Measurements from ENCODE around the gene COMMD7.
A peak's percentile ranks its signal among the peaks of the same experiment; 100 is the strongest.
"Not testable (repeated sequence)": the region's sequence is repeated elsewhere in the genome, so short reads cannot be mapped to it uniquely, and the experiment has no call there.

The COMMD7 gene

GRCh38 chr20:32765230-32765875, 22.1 kb upstream of the COMMD7 start:
- not testable (repeated sequence) for DNase-seq (ENCODE audit: low read depth in 2 of 2)

GRCh38 chr20:32764005-32764960, 21.0 kb upstream of the COMMD7 start:
- DNase-seq (ENCODE audit: low read depth in 2 of 2) = no peak

GRCh38 chr20:32763202-32764004, 20.1 kb upstream of the COMMD7 start:
- DNase-seq (ENCODE audit: low read depth in 2 of 2) = no peak

- no peak for DNase-seq (ENCODE audit: low read depth in 2 of 2)
Observed at GRCh38 chr20:32762754-32763201, 19.5 kb upstream of the COMMD7 start.

DNA sequence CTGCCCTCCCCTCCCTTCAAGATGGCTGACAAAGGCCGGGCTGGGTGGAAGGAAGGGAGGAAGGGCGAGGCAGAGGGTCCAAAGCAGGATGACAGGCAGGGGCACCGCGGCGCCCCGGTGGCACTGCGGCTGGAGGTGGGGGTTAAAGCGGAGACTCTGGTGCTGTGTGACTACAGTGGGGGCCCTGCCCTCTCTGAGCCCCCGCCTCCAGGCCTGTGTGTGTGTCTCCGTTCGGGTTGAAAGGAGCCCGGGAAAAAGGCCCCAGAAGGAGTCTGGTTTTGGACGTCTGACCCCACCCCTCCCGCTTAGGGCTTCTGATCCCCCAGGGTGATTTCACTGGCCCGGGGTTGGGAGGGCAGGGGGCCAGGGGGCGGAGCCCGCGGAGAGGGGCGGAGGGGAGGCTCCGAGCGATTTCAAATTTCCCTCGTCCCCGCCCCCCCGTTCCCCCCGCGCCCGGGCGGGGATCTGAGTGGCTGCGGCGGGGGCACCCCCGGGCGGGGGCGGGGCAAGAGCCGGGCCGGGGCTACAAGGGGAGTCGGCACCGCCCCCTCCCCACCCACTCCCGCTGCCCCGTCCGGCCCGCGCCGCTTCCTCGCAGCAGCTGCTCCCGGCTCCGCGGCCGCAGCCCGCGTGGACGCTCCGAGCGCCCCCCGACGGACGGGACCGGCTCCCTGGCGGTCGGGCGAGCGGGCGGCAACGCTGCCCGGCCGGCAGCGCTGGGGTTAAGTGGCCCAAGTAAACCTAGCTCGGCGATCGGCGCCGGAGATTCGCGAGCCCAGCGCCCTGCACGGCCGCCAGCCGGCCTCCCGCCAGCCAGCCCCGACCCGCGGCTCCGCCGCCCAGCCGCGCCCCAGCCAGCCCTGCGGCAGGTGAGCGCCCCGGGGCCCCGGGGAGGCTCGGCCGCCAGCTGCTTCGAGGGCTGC, 18.8 kb upstream of the COMMD7 start, which contains the start of gene DNMT3B:
Gene DNMT3B (plus strand): TSS at position 555 of the 923 bp plus-strand sequence. CDS start 17,939 bp downstream, outside the sequence.
- peak; percentile 34 to 76 for DNase-seq (ENCODE audit: low read depth in 2 of 2)

- no peak for DNase-seq (ENCODE audit: low read depth in 2 of 2)
Observed at GRCh38 chr20:32761417-32761830, 18.2 kb upstream of the COMMD7 start.

DNA sequence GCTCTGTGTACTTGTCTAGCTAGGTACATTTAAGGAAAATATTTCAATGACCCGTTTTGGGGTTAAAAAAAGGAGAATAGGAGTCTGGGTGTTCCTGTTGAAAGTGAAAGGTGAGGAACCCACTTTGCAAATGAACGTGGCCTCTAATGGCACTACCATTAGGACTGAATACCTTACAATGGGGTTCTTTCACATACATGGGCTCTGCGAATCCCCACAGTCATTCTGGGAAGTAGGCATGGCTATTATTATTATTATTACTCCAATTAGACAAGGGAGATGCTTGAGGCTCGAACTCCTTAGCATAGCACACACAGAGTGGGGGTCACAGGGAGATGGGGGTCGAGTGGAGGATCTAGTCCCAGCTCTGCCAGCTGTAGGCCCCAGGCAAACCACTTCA, 12.9 kb upstream of the COMMD7 start:
- no peak for DNase-seq (ENCODE audit: low read depth in 2 of 2)

DNA sequence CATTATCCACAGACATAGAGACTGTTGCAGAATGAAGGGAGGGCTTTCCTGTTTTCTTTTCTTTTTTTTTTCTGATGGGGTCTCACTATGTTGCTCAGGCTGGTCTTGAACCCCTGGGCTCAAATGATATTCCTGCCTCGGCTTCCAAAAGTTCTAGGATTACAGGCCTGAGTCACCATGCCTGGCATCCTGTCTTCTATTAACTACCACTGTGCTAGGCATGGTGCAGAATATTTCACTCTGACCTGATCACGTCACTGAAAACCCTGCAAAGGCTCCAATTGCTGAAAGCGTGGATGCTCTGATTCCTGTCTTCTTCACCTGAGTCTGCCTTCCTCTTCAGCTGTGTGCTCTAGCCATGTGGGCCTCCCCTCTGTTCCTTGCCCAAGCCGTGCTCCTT, 10.5 kb upstream of the COMMD7 start:
- no peak for DNase-seq (ENCODE audit: low read depth in 2 of 2)

DNA sequence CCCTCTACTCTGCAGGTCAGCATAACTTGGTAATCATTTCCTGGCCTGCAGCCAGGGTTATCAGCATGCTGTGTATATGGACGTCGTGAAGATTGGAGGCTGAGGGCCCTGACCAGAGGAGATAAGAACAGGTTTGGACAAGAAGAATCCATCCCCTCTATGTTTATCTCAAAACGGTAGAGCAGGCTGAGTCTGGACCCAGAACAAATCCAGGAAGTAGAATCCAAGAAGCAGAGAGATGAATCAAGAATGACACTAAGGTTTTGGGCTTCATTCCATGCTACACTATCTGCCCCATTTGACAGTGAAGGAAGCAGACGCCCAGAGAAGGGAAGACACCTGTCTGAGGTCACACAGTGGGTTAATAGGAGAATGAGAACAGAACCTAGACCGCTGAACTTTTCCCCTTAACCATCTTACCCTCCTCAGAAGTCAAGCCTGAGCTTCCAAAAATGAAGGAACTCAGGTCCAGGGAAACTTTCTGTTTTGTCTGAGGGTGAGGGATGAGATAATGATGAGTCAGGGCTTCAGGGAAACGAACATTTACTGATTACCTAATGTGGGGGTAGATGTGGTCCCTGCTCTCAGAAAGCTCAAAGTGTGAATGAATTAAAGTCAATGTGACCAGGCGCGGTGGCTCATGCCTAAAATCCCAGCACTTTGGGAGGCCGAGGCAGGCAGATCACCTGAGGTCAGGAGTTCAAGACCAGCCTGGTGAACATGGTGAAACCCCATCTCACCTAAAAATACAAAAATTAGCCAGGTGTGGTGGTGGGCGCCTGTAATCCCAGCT, 9.4 kb upstream of the COMMD7 start:
- DNase-seq (ENCODE audit: low read depth in 2 of 2) = no peak

GRCh38 chr20:32751702-32752457, 8.6 kb upstream of the COMMD7 start:
- DNase-seq (ENCODE audit: low read depth in 2 of 2) = no peak

- no peak for DNase-seq (ENCODE audit: low read depth in 2 of 2)
Observed at GRCh38 chr20:32751293-32751692, 8.0 kb upstream of the COMMD7 start.

DNA sequence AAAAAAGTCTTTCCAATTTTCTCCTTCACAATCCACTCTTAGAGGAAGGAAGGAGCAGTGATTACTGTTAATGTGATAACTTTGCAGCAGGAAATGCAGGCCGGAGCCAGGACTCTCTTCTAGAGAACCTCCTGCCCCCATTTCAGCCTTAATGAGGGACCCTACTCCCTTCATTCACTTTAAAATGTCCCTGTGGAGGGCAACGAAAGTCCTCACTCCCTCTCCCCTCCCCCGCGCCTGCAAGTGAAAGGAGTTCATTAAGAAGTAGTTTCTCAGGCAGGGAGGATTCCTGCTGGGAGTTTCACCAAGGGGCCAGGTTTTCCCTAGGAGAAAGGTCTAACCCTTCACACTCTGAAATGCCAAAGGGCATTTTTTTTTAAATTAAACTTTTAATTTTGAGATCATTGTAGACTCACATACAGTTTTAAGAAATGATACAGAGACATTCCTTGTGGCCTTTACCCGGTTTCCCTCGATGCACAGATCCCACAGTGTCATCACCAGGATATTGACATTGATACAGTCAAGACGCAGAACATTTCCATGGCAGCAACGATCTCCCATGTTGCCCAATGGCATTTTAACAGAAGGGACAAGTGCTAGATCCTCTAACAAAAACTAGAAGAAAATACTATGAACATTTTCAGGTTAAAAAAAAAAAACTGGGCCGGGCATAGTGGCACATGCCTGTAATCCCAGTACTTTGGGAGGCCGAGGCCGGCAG, 6.8 kb upstream of the COMMD7 start:
- no peak for DNase-seq (ENCODE audit: low read depth in 2 of 2)

DNA sequence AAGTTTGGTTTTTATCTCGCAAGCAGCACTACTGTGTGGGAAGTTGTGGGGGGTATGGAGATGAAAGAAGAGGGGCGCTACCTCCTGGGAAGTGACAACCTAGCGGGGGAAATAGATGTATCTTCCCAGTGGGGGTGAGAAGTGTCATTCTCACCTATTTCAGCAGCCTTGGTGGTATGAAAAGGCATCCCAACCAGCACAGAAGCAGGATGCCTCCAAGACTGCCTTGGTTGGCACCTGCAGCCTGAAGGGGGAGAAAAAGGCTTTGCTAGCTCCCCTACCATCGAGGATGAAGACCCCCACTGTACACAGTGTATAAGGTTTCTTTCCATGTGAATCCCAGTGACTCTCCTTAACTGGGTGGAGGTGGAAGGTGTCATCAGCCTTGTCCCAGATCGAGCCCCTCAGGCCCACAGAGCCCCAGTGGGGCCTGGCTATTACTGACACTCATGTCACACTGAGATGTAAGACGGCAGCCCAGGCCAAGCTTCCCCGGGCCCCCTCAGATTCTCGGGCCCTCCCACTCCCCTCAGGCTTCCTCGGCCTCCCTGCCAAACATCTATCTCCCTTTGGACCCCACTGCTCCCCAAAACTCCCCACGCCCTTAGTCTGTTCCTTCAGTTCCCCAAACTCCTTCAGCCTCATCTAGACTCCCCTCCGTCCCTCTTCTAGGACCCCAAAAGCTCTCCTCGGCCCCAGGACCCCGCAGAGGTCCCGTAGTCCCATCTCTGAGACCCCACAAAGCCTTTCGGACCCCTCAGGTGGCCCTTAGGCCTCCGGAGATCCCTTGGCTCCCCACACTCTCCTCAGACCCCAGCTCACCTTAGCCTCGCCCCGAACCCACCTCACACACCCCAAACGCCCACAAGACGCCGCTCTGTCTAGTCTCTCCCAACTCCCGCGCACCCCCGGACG, 688 bp downstream of the COMMD7 start:
- DNase-seq (ENCODE audit: low read depth in 2 of 2) = no peak

- no peak for DNase-seq (ENCODE audit: low read depth in 2 of 2)
Observed at GRCh38 chr20:32741151-32741550, 2.1 kb downstream of the COMMD7 start.

DNA sequence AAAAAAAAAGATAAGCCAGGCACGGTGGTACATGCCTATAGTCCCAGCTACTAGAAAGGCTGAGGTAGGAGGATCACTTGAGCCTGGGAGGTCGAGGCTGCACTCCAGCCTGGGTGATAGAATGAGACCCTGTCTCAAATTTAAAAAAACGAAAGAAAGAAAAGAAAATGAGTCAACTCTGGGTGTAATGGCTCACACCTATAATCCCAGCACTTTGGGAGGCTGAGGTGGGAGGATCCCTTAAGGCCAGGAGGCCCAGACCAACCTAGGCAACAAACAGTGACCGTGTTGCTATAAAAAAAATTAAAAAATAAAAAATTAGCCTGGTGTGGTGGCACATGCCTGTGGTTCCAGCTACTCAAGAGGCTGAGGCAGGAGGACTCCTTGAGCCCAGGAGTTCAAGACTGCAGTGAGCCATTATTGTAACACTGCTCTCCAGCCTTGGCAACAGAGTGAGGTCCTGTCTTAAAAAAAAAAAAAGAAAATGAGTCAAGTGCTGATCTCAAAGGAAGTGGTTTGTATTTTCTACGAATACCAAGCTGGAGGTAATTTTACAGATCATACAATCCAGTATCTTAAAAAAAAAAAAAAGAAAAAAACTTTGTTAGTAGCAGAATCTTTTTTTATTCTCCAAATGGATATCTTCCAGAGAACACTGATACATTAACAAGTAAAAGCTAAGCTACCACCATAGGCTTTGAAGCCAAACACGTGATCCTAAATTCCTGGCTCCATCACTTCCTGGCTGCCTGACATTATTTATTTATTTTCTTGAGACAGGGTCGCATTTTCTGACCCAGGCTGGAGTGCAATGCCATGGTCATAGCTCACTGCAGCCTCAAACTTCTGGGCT, 5.7 kb downstream of the COMMD7 start:
- no peak for DNase-seq (ENCODE audit: low read depth in 2 of 2)

DNA sequence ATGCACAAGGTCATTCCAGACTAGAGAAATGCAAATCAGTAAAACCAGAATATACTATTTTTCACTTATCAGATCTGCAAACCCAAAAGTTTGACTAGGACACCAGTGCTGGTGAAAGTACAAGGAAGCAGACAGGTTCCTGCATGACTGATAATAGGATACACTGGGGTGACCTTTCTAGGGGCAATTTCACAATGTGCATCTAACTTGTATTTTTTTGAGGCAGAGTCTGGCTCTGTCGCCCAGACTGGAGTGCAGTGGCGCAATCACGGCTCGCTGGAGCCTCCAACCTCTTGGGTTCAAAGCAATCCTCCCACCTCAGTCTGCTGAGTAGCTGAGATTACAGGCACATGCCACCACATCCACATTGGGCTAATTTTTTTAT, 11.4 kb downstream of the COMMD7 start:
- DNase-seq (ENCODE audit: low read depth in 2 of 2) = no peak

GRCh38 chr20:32729334-32729733, 13.9 kb downstream of the COMMD7 start:
- not testable (repeated sequence) for DNase-seq (ENCODE audit: low read depth in 2 of 2)
